NCI-H1436 (cell line): ENCODE data around the gene IL10RA.

Experiments used
- DNase-seq: peaks from one replicate; lab custom pipeline; 2025; lab: John Stamatoyannopoulos, UW

Gene IL10RA

DNA sequence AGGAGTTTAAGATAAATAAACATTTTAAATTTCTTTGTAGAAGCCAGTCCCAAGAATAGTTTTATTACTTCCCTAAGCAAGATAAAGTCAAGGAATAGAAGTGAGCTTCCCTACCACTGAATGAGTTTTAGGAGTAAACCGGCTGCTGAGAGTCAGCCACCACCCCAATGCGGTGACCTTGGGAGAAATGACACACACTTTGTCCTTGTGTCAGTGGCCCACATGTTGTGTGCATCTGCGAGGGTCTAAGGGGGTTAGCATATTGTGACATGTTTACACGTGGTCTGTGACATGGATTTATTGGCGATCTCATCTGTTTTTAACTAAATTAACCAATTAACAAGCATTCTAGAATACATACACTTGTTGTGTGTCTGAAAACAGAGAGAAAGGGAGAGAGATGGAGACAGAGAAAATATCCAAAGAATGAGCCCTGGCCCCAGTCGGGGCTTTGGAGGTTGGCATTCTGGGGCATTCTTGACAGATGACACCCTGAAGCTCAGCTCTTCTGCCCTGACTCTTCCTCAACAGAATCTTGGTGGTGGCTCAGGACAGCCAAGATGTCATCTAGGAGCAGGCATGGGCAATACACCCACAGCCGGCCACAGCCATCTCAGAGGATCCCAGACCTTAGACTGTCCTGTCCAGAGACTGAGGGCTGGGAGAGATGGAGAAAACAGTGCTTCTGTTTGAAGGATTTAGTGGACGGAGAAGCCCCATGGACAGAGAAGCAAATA is 60.9 kb downstream of the IL10RA start:
- no peak for DNase-seq

DNA sequence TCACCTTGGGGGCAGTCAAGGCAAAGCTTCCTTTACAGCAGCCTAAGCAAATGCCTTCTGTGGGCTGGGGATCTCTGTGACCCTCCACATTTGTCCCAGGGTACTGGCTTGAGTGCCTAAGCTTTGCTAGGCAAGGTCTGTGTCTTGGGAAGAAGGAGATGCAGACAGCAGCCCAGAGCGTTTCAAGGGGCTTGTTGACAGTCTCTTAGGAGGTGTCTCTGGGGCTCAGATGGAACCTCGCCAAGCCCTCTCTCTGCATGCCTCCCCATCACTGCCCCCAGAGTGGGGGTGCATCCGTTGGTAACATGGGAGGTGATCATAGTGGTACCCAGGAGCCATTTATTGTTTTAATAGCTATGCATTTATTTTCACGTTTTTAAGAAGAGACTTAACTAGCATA is 61.6 kb downstream of the IL10RA start:
- no peak for DNase-seq

- DNase-seq, result no peak
Measured at GRCh38 chr11:118048472-118049370, 62.5 kb downstream of the IL10RA start.

DNA sequence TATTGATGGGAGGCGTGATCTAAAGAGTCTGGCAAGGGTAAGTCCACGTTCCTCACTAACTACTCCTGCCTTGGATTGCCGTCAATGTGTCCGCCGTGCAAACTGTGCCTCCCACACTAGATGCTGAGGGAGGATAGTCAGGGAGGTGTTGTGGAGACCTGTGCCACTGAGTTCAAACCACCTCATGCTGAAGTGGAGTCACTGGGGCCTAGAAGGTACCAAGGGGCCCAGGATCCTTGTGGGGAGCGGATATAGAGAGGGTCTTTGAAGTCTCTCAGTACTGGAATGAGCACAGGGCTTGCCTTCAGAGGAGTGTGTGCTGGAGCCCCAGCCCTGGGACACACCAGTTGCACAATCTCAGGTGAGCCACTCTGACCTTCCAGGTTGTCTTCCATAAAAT is 63.6 kb downstream of the IL10RA start:
- no peak for DNase-seq

GRCh38 chr11:118050208-118050891 is 64.2 kb downstream of the IL10RA start:
- DNase-seq, result no peak
